Spleen (tissue), 11 donors: ENCODE results near the gene GID8. TPM values are rescaled to one million over a fixed set of nuclear protein-coding genes. Genes with fewer than 3 reads are reported as not detected.

Experiments
- DNase-seq: peaks from one replicate; pipeline ENCODE4 v3.0.0-alpha.2; 2020
- H3K27ac ChIP-seq, 8 donors: fragments of 200-600 bp; sonication (generic) in 7 of 8; 1 replicate in 4 of 8; 2 replicates in 4 of 8; pipeline versions ENCODE4 v1.5.0 to v1.8.0; 2016 to 2021; ENCODE audit warnings: inconsistent platforms in 4 of 8, mild to moderate bottlenecking in 4 of 8, moderate library complexity in 1 of 8
- H3K27me3 ChIP-seq, 7 donors: fragments of 200-600 bp; sonication (generic) in 6 of 7; replicated peaks in 1 of 7; 1 replicate in 4 of 7; 2 replicates in 3 of 7; pipeline versions ENCODE4 v1.5.0 to v1.8.0; 2016 to 2021; ENCODE audit warnings: inconsistent platforms in 3 of 7, mild to moderate bottlenecking in 1 of 7
- H3K36me3 ChIP-seq, 6 donors: fragments of 200-600 bp; sonication (generic) in 5 of 6; 1 replicate in 4 of 6; 2 replicates in 2 of 6; pipeline versions ENCODE4 v1.5.0 to v1.8.0; 2016 to 2021; ENCODE audit warnings: inconsistent platforms in 2 of 6
- H3K4me1 ChIP-seq, 6 donors: fragments of 200-600 bp; sonication (generic) in 5 of 6; 1 replicate in 3 of 6; 2 replicates in 3 of 6; pipeline versions ENCODE4 v1.5.0 to v1.8.0; 2016 to 2021; ENCODE audit warnings: inconsistent platforms in 3 of 6
- H3K4me3 ChIP-seq, 8 donors: fragments of 200-600 bp; sonication (generic) in 7 of 8; 1 replicate in 4 of 8; 2 replicates in 4 of 8; pipeline versions ENCODE4 v1.5.0 to v1.8.0; 2016 to 2021; ENCODE audit warnings: inconsistent platforms in 4 of 8, mild to moderate bottlenecking in 4 of 8, moderate library complexity in 2 of 8
- H3K9me3 ChIP-seq, 8 donors: fragments of 200-600 bp; sonication (generic) in 7 of 8; 1 replicate in 4 of 8; 2 replicates in 4 of 8; pipeline versions ENCODE4 v1.5.0 to v1.8.0; 2016 to 2021; ENCODE audit warnings: inconsistent platforms in 4 of 8
- POLR2A ChIP-seq, 3 donors: fragments of 450-650 bp; IDR thresholded peaks; one replicate each; pipeline ENCODE4 v1.5.1; 2017; ENCODE audit warnings: antibody characterized with exemption in 3 of 3, mild to moderate bottlenecking in 1 of 3
- POLR2AphosphoS5 ChIP-seq, 3 donors: sonication (generic); formaldehyde crosslinking; IDR thresholded peaks; one replicate each; pipeline ENCODE4 v1.5.1; 2017; ENCODE audit warnings: antibody characterized with exemption in 3 of 3
- WGBS, 5 donors: extraction: QIAGEN DNeasy Blood & Tissue Kit in 3 of 5; methylation state at CpG; one replicate each; pipeline versions ENCODE4 v1.1.5 to v1.1.7; 2013 to 2018; 5-methylcytosine and 5-hydroxymethylcytosine counted together
- intact Hi-C: fragments of 100-400 bp; cut with DNase I; formaldehyde crosslinking; loops from one replicate; pipeline ENCODE4 v1.15.0; 2023; ENCODE audit warnings: low total_unique reads
- polyA plus RNA-seq, 3 donors: library from polyadenylated mRNA; stranded (reverse); fragments of 200-250 nt; gene quantifications; one replicate each; pipeline ENCODE4 v1.2.1, GENCODE V29; 2013
- total RNA-seq, 7 donors: library from RNA; depleted of rRNA in 3 of 7; stranded (reverse); fragments of >200 nt in 3 of 7; fragmentation: NEBNext Ultra II Directional in 4 of 7; extraction: Animal tissue kit (Norgen Biotek cat#: 25700) in 4 of 7; gene quantifications; one replicate each; pipeline versions ENCODE4 v1.1.0 to v1.2.1, GENCODE V29; 2016 to 2021
- TF ChIP-seq, protein P1 (sequence below), 11 experiments: fragments of 200-600 bp in 7 of 11; fragments of 450-650 bp in 4 of 11; sonication (generic) in 4 of 11; IDR thresholded peaks in 8 of 11; conservative IDR thresholded peaks in 3 of 11; 1 replicate in 7 of 11; 2 replicates in 4 of 11; pipeline versions ENCODE4 v1.4.0 to v1.8.0; 2016 to 2021; ENCODE audit warnings: antibody characterized with exemption in 11 of 11, inconsistent platforms in 4 of 11, mild to moderate bottlenecking in 1 of 11
- donor health status: healthy with polysubstance abuse.
- donor health status: DM: no; HTN: no; CAD: no; lungs with moderate emphysema.
- donor health status: DM: no; HTN: no; CAD: no.
- donor health status: Bipolar disorder and iron deficiency.
- donor health status: healthy.
- donor health status: DM: no; HTN: no; CAD: no.
- donor health status: DM: yes; HTN: yes; CAD: no.

Gene GID8
- total and polyA plus RNA-seq, 10 donors, result 9.7 to 33.3 (median 28.1) TPM

DNA sequence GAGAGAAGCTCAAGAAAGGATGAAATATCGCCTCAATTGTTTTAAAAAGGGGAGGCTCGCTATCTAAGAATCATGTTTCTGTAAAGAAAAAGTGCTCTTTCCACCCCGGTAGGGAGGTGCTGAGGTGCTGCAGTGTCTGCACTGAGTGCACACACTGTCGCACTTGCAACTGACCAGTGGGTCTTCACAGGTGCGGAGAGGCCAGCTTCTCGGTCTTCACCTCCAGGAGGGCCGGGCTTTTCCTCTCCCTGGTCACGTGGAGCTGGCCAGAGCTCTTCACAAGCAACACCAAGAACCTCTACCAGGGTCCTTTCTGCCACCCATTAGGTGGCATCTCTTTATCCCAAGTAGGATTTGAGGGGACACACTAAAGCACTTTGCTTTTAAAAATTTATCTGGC is 48.5 kb upstream of the GID8 start:
- peaks cover 13 to 94% (median 88%) of the 10 kb centered on the region in 6 donors for H3K36me3 ChIP-seq
- no peak for DNase-seq
- H3K4me3 ChIP-seq, result no peak overlapping the region
- H3K27me3 ChIP-seq, result no peaks in the 10 kb centered on the region
- no peak for TF ChIP-seq POLR2A (IDR thresholded peaks at IDR 0.05)
- TF ChIP-seq, protein P1, sequence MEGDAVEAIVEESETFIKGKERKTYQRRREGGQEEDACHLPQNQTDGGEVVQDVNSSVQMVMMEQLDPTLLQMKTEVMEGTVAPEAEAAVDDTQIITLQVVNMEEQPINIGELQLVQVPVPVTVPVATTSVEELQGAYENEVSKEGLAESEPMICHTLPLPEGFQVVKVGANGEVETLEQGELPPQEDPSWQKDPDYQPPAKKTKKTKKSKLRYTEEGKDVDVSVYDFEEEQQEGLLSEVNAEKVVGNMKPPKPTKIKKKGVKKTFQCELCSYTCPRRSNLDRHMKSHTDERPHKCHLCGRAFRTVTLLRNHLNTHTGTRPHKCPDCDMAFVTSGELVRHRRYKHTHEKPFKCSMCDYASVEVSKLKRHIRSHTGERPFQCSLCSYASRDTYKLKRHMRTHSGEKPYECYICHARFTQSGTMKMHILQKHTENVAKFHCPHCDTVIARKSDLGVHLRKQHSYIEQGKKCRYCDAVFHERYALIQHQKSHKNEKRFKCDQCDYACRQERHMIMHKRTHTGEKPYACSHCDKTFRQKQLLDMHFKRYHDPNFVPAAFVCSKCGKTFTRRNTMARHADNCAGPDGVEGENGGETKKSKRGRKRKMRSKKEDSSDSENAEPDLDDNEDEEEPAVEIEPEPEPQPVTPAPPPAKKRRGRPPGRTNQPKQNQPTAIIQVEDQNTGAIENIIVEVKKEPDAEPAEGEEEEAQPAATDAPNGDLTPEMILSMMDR (IDR thresholded peaks at IDR 0.05 in 8 of 11, conservative IDR thresholded peaks at IDR 0.05 in 3 of 11), result no peak
- no peak for TF ChIP-seq POLR2AphosphoS5 (IDR thresholded peaks at IDR 0.05)
- no peak overlapping the region for H3K27ac ChIP-seq
- intact Hi-C loops, result no loop called here
- no peaks in the 10 kb centered on the region for H3K9me3 ChIP-seq
- WGBS, 5 donors, result 93 to 98% (median 97%) methylated on average over 8 of the region's 8 CpGs
- H3K4me1 ChIP-seq, result peaks cover 0 to 17% (median 0%) of the 10 kb centered on the region in 6 donors

DNA sequence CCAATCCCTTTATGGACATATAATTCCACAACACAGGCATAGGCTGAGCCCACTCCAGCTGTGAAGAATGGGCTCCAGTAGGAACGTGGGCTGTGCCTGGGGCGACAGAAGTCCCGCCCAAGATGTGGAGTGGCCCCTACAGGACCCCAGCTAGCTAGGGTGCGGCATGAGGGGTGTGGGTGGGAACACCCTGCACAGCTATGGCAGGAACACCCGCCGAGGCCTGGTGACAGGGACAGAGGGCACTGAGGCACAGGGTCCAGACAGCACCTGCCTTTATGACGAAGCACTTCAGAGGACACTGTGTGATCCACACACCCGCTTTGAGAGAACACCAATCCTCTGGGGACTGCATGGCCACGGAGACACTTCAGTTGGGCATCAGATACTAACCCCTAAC is 48.1 kb upstream of the GID8 start:
- no peaks in the 10 kb centered on the region for H3K27me3 ChIP-seq
- peaks cover 0 to 17% (median 0%) of the 10 kb centered on the region in 6 donors for H3K4me1 ChIP-seq
- DNase-seq, result no peak
- TF ChIP-seq POLR2A (IDR thresholded peaks at IDR 0.05) (no peak), POLR2AphosphoS5 (IDR thresholded peaks at IDR 0.05) (peak in 2 of 3 donors; percentile 11 to 50)
- H3K27ac ChIP-seq, result no peak overlapping the region
- 91 to 97% (median 94%) methylated on average over 8 to 9 of the region's 9 CpGs for WGBS, 5 donors
- H3K36me3 ChIP-seq, result peaks cover 13 to 98% (median 93%) of the 10 kb centered on the region in 6 donors
- H3K9me3 ChIP-seq, result no peaks in the 10 kb centered on the region
- no peak overlapping the region for H3K4me3 ChIP-seq
- intact Hi-C loops, result loop anchor here (10.0 kb wide), 1 partner anchor 115 kb away; the partner anchor contains the start of gene BHLHE23

DNA sequence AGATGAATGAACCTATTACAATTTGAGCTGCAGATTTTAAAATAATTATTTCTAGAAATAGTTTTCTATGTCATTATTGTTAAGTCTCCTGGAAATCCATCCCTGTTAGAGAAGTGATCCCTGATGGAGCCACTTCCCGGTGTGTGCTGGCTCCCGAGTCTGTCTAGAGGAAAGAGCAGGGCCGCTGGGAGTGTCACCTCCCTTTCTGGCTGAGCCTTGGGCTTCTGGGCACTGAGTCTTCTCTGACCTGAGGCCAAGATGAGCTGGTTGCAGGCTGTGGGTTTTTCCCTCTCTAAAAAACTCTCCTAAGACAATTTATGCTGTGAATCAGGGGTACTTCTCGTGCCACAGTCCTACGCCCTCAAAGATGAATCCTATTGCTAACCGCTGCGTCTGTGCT is 47.5 kb upstream of the GID8 start:
- H3K9me3 ChIP-seq, result no peaks in the 10 kb centered on the region
- H3K27ac ChIP-seq, result no peak overlapping the region
- H3K36me3 ChIP-seq, result peaks cover 13 to 100% (median 97%) of the 10 kb centered on the region in 6 donors
- TF ChIP-seq, protein P1 (IDR thresholded peaks at IDR 0.05 in 8 of 11, conservative IDR thresholded peaks at IDR 0.05 in 3 of 11), result no peak
- H3K4me1 ChIP-seq, result peaks cover 0 to 17% (median 0%) of the 10 kb centered on the region in 6 donors
- no peak for DNase-seq
- whole genome bisulfite sequencing, 5 donors, result 87 to 96% (median 92%) methylated on average over 7 of the region's 7 CpGs
- H3K27me3 ChIP-seq, result no peaks in the 10 kb centered on the region
- intact Hi-C loops, result loop anchor here (10.0 kb wide), 1 partner anchor 114 kb away; the partner anchor contains the start of gene BHLHE23
- H3K4me3 ChIP-seq, result no peak overlapping the region

DNA sequence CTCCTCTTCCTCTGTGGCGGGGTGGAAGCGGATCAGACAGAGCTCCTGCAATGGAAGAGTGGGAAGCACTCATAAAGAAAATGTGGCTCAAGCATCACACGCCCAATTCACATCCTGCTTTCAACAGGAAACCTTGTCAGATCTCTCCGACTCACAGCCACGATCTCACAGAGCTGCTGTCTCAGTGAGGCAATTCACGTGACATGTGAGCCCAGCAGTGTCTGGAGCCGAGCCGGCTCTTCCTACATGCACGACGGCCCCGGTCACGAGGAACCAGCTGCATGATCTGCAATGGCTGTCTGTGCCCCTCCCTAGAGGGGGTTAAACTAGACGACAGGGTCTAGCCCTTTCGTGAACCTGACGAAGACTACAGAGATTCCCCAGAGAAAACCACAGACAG is 46.8 kb upstream of the GID8 start:
- intact Hi-C loops, result loop anchor here (10.0 kb wide), 1 partner anchor 114 kb away; the partner anchor contains the start of gene BHLHE23
- H3K4me1 ChIP-seq, result peaks cover 0 to 17% (median 0%) of the 10 kb centered on the region in 6 donors
- H3K36me3 ChIP-seq, result peaks cover 13 to 100% (median 98%) of the 10 kb centered on the region in 6 donors
- H3K4me3 ChIP-seq, result no peak overlapping the region
- H3K27me3 ChIP-seq, result no peaks in the 10 kb centered on the region
- DNase-seq, result peak; percentile 44
- H3K9me3 ChIP-seq, result no peaks in the 10 kb centered on the region
- no peak overlapping the region for H3K27ac ChIP-seq
- TF ChIP-seq POLR2AphosphoS5 (IDR thresholded peaks at IDR 0.05) (no peak), POLR2A (IDR thresholded peaks at IDR 0.05) (no peak)
- TF ChIP-seq, protein P1 (IDR thresholded peaks at IDR 0.05 in 8 of 11, conservative IDR thresholded peaks at IDR 0.05 in 3 of 11), result no peak
- 68 to 78% (median 74%) methylated on average over 14 to 15 of the region's 15 CpGs for WGBS, 5 donors
